Fibroblast of pulmonary artery (primary cell): ENCODE measurements around the gene PIP5K1B.
A peak's percentile ranks its signal among the peaks of the same experiment; 100 is the strongest.
"Not testable (repeated sequence)": the region's sequence is repeated elsewhere in the genome, so short reads cannot be mapped to it uniquely, and the experiment has no call there.

Experiments
- DNase-seq: peaks from one replicate; pipeline ENCODE4 v3.0.0-alpha.2; 2010; ENCODE audit warnings: low read depth
- H3K4me3 ChIP-seq: replicated peaks from 2 replicates; pipeline ENCODE4 v1.5.1; 2011; ENCODE audit warnings: low read depth, mild to moderate bottlenecking, control low read depth, low read length, moderate library complexity
- TF ChIP-seq, protein P1 (sequence below): IDR thresholded peaks from 2 replicates; pipeline ENCODE4 v1.5.1; 2011; ENCODE audit warnings: mild to moderate bottlenecking, control low read depth, low read length, inconsistent platforms; ENCODE audit errors: missing control alignments

PIP5K1B gene

DNA sequence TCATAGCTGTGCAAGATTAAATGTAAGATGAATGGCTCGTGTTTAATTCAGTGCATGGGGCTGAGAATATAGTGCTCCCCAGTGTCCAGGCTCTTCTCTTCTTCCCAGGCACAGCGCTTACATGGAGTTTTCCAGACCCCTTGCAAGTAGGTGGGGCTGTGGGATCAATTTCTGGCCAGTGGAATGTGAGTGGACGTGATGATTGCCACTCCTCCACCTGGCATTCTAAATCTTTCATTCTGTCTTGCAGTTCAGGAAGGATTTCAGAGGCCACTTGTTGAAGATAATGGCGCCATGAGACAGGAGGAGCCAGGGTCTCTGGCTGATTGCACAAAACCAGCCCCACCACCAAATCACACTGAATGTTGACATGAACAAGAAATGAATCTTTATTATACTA lies 7.2 kb upstream of the PIP5K1B start:
- no peak overlapping the region for H3K4me3 ChIP-seq

DNA sequence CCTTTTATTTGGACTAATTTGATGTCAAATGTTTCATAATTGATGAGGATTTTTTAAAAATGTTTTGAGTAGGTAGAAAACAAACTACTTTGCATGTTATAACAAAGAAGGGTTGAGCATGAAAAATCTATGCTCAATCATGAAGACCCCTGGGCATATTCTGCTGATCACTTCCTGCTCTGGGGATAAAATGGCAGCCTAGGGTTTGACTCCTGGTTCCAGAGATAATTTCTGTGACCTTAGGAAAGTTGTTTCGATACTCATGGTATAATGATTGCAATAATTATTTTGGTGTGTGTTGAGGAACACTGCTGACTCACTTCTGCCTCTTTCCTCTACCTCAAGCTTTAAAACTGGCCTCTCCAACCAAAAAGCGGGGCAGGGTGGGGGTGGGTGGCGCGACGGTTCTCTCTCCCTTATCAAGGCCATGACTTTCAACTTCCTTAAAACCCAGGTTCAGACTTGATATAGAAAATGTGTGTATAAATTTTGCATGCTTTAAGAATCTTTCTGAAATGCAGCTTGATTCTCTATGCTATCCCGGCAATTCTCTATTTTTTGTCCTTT lies 6.0 kb upstream of the PIP5K1B start:
- H3K4me3 ChIP-seq: no peak overlapping the region
- TF ChIP-seq, protein P1, sequence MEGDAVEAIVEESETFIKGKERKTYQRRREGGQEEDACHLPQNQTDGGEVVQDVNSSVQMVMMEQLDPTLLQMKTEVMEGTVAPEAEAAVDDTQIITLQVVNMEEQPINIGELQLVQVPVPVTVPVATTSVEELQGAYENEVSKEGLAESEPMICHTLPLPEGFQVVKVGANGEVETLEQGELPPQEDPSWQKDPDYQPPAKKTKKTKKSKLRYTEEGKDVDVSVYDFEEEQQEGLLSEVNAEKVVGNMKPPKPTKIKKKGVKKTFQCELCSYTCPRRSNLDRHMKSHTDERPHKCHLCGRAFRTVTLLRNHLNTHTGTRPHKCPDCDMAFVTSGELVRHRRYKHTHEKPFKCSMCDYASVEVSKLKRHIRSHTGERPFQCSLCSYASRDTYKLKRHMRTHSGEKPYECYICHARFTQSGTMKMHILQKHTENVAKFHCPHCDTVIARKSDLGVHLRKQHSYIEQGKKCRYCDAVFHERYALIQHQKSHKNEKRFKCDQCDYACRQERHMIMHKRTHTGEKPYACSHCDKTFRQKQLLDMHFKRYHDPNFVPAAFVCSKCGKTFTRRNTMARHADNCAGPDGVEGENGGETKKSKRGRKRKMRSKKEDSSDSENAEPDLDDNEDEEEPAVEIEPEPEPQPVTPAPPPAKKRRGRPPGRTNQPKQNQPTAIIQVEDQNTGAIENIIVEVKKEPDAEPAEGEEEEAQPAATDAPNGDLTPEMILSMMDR: no peak
- no peak for DNase-seq

More for the DNA sequence above, 7.2 kb upstream of the PIP5K1B start:
- no peak for DNase-seq
- TF ChIP-seq, protein P1: no peak

DNA sequence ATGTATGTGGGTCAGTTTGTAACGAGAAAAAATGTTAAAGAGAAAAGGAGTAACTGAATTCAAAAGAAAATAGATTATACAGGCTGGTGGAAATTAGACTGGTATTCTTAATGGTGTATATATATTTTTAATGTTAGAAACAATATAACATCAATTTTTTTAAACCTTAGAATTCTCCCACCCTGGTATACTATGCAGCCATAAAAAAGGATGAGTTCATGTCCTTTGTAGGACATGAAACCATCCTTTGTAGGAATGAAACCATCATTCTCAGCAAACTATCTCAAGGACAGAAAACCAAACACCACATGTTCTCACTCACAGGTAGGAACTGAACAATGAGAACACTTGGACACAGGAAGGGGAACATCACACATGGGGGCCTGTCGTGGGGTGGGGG lies 5.4 kb upstream of the PIP5K1B start:
- not testable (repeated sequence) for H3K4me3 ChIP-seq, DNase-seq

DNA sequence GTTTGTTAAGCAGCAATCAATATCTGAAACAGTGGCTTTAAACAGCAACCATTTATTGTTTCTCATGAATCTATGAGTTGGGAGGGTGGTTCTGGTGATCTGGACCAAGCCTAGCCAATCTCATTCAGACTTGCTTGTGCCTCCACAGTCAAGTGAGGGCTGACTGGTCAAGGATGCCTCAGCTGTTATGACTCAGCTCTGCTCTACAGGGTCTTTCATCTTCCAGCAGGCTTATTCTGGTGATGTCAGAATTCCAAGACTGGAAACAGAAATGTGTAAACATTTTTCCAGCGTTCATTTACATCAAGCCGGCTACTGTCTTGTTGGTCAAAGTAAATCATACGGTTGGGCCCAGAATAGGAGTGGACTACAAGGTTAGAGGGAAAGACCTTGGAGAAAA lies 2.5 kb upstream of the PIP5K1B start:
- no peak for DNase-seq
- H3K4me3 ChIP-seq: no peak overlapping the region
- TF ChIP-seq, protein P1: no peak

DNA sequence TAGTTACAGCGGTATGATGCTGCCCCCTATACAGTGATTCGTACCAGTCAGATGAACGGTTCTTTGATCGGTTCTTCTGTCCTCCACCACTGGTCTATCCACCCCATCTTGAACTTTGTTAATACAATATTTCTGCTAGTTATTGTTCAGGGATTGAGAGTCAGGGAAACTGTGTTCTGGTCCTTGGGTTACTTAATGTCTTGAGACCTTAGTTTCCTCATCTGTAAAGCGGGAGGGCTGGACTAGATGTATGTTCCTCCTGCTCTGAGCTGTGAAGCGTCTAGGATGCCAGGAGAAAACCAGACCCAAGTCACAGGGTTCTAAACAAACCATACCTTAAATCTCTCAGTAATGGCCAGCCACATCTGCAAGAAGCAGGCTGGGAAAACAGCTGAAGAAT lies 1.4 kb upstream of the PIP5K1B start:
- TF ChIP-seq, protein P1: no peak
- H3K4me3 ChIP-seq: no peak overlapping the region
- no peak for DNase-seq

DNA sequence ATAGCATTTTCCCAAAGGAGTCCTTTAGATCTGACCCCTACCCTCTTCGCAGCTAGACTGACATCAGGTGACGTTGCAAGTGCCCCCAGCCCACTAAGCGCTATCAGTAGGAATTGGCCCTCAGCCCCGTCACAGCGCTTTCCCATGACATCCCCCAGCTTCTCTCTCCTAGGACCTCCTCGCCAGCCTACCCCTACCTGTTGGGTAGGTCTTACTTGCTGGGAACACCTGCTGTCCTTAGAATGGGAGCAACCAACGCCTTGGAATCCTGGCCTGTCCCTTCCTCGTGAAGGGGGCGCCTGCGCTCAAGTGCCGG lies 584 bp upstream of the PIP5K1B start:
- TF ChIP-seq, protein P1: no peak
- no peak for DNase-seq
- H3K4me3 ChIP-seq: no peak overlapping the region

DNA sequence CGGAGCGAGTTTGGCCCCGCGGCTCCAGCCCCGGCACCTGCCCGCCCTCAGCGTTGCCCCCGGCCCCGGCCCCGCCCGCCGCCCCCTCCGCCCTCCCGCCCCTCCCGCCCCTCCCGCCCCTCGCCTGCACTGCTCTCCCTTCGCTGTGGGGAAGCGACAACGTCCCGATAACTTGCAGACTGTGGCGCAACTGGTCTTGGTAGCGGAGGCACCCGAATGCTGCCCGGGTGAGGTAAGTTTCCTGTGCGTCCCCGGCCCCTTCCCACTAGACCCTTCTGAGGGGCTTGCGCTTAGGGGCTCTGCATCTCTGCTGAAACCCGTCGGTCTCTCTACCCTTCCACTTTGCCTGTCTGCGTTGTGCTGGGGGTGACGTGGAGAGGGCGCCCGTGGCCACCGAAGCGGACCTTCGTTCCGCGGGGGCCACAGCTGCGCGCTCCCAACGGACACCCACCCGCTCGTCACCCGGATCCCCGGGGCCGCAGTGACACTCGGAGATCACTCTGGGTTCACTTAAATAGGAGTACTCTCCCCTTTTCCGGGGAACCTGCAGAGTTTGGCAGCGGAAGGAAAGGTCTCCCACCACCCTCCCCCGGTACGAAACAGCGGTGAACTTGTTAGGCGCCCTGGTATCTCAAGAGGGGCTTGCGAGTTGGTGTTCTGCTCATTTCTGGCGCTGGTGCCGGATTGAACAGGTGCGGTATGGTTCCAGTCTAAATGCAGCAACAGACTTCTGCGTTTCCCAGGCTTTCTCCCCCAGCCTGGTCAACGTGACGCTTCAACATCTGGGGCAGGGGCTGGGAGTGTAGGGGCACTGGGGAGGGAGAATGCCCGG lies 707 bp downstream of the PIP5K1B start:
- H3K4me3 ChIP-seq: peak overlapping the region; percentile 27
- TF ChIP-seq, protein P1: no peak
- peak; percentile 7 for DNase-seq
